Ureter (tissue), 1 donor: ENCODE measurements around the gene ARHGAP33. TPM values are rescaled to one million over a fixed set of nuclear protein-coding genes. Genes with fewer than 3 reads are reported as not detected.

ENCODE experiments used
- DNase-seq: peaks from one replicate; pipeline ENCODE4 v3.0.0-alpha.2; 2020; ENCODE audit warnings: low spot score
- total RNA-seq: library from RNA; stranded (reverse); gene quantifications from one replicate; pipeline ENCODE4 v1.2.4, GENCODE V29; 2023
- donor health status: DM: yes; HTN: yes; CAD: no.

Gene ARHGAP33, protein sequence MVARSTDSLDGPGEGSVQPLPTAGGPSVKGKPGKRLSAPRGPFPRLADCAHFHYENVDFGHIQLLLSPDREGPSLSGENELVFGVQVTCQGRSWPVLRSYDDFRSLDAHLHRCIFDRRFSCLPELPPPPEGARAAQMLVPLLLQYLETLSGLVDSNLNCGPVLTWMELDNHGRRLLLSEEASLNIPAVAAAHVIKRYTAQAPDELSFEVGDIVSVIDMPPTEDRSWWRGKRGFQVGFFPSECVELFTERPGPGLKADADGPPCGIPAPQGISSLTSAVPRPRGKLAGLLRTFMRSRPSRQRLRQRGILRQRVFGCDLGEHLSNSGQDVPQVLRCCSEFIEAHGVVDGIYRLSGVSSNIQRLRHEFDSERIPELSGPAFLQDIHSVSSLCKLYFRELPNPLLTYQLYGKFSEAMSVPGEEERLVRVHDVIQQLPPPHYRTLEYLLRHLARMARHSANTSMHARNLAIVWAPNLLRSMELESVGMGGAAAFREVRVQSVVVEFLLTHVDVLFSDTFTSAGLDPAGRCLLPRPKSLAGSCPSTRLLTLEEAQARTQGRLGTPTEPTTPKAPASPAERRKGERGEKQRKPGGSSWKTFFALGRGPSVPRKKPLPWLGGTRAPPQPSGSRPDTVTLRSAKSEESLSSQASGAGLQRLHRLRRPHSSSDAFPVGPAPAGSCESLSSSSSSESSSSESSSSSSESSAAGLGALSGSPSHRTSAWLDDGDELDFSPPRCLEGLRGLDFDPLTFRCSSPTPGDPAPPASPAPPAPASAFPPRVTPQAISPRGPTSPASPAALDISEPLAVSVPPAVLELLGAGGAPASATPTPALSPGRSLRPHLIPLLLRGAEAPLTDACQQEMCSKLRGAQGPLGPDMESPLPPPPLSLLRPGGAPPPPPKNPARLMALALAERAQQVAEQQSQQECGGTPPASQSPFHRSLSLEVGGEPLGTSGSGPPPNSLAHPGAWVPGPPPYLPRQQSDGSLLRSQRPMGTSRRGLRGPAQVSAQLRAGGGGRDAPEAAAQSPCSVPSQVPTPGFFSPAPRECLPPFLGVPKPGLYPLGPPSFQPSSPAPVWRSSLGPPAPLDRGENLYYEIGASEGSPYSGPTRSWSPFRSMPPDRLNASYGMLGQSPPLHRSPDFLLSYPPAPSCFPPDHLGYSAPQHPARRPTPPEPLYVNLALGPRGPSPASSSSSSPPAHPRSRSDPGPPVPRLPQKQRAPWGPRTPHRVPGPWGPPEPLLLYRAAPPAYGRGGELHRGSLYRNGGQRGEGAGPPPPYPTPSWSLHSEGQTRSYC
- 17.8 TPM for total RNA-seq

DNA sequence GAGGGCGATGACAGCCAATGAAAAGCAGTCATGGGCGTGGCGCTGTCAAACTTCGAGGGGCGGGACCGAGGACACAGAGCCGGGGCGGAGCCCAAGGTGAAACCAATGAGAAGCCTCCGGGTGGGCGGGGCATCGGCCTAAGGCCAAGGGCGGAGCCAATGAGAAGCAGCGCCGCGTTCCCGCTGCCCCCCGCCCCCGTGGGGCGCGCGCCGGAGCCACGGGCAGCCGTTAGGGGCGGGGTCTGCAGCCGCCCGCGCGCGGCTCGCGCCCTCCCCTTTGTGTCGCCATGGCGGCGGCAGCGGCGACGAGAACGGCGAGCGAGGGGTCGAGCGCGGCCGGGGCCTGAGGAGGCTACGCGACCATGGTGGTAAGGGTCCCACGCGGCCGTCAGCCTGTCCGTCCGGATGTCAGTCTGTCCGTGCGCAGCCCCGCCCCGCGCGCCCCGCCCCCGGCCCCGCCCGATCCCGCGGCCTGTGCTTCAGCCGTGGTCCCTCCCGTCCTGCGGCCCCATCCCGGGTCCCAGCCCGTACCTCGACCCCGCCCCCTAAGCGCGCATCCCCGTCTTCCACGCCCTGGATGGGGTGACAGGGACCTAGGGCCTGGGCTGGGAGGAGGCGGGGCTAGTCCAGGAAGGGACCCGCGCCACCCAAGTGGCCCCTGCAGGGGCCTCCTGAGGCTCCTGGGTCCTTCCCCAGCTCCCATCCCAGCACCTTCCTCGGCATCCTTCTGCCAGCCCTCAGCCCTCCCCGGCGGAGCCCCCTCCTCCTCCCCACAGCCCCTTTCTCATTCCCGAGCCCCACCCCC, at the start of gene ARHGAP33:
Gene ARHGAP33, plus strand, starts transcription at position 267 of the 804 bp plus-strand sequence. Its CDS starts 95 bp downstream, at position 362.
- peak; percentile 98 for DNase-seq

DNA sequence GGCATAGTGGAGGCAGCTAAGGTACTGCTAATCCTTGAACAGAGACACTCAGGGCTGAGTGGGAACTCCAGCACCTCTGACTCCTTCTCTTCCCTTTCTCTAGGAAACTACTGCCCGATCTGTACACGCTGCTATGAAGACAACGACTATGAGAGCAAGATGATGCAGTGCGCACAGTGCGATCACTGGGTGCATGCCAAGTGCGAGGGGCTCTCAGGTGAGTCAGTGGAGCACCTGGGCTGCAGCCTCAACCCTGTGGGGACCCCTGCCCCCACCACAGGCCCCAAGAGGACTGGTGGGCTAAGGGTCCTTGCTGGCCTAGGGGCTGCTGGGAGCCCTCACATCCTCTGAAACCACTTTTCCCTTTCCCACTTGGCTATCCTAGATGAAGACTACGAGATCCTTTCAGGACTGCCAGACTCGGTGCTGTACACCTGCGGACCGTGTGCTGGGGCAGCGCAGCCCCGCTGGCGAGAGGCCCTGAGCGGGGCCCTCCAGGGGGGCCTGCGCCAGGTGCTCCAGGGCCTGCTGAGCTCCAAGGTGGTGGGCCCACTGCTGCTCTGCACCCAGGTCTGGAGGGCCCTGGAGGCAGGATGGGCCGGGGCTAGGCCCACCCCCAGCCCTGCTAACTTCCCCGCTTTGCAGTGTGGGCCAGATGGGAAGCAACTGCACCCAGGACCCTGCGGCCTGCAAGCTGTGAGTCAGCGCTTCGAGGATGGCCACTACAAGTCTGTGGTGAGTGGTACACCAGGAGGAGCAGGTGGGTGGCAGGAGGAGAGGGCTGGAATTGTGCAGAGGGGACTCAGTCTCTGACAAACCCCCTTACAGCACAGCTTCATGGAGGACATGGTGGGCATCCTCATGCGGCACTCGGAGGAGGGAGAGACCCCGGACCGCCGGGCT, 48.1 kb upstream of the ARHGAP33 start:
- DNase-seq, result no peak

DNA sequence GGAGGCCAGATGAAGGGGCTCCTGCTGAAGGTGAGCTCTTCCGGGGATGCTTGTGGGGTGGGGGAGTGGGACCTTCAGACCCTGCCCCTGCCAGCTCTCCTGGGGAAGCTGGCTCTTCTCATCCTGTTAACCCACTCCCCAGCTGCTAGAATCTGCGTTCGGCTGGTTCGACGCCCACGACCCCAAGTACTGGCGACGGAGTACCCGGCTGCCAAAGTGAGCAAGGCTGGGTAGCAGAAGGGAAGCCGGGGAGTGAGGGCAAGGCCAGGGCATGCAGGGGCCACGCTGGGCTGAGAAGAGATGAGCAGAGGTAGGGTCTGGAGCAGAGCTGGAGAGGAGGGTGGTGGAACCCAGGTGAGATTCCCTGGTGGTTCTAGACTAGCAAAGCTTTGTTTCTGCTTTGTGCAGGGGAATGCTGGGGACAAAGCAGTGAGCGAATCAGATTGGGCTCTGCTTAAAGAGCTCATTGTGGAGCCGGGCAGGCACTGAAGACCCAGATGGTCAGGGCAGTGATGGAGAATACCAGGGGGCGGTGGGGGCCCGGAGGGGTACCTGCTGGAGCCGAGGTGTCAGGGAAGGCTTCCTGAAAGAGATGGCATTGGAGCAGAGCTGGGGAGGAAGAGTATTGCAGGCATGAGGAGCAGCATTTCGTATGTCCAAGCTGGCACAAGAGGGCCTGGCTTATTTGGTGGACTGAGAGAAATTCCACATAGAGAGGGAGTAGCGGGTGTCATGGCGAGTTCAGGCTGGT, 47.2 kb upstream of the ARHGAP33 start:
- no peak for DNase-seq

DNA sequence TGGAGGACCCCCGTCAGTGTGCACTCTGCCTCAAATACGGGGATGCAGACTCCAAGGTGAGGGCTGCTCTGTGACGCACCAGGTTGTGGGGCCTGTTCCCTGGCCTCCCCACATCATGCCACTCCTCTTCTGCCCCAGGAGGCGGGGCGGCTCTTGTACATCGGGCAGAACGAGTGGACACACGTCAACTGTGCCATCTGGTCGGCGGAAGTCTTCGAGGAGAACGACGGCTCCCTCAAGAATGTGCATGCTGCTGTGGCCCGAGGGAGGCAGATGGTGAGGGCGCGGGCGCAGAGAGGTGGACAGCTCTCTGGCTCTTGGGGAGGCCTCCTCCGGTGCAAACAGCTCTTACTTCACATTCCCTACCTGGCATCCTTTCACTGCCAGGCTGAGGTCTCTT, 46.3 kb upstream of the ARHGAP33 start:
- no peak for DNase-seq

DNA sequence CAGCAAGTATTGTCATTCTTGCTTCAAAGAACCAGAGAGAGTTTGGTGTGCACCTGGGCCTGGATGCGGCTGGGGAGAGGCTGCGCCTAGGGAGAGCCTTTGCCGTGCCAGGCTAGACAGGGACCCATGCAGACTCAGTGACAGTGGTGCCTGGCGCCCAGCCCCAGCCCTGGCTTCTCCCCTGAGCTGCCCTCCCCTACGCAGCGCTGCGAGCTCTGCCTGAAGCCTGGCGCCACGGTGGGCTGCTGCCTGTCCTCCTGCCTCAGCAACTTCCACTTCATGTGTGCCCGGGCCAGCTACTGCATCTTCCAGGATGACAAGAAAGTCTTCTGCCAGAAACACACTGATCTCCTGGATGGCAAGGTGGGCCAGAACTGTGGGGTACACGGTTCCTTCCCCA, 45.6 kb upstream of the ARHGAP33 start:
- no peak for DNase-seq

DNA sequence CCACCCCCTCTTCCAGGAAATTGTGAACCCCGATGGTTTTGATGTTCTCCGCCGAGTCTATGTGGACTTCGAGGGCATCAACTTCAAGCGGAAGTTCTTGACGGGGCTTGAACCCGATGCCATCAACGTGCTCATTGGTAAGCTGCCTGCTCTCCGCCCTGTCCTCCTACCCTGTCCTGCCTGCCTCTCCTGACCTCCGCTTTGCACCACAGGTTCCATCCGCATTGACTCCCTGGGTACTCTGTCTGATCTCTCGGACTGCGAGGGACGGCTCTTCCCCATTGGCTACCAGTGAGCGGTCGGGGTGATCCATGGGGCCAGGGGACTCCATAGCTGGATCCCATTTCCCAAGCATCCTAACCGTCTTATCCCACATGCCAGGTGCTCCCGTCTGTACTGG, 45.0 kb upstream of the ARHGAP33 start:
- DNase-seq, result no peak

DNA sequence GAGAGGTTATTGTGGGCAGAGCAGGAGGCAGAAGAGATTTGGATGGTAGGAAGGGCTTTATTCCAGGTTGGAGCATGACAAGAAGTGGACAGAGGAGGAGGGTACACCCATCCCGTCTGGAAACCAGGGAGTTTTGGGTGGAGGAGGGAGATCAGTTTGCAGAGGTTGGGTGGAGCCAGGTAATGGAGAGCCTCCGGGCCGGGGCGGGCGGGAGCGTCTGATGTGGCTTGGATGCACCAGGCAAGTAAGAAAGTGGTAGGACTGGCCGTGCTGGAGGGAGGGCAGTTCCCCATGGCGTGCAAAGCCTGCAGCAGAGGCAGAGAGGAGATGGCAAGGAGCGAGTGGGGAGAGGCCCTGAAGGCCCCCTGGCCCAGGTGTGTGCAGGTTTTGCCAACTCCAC, 44.0 kb upstream of the ARHGAP33 start:
- no peak for DNase-seq

DNA sequence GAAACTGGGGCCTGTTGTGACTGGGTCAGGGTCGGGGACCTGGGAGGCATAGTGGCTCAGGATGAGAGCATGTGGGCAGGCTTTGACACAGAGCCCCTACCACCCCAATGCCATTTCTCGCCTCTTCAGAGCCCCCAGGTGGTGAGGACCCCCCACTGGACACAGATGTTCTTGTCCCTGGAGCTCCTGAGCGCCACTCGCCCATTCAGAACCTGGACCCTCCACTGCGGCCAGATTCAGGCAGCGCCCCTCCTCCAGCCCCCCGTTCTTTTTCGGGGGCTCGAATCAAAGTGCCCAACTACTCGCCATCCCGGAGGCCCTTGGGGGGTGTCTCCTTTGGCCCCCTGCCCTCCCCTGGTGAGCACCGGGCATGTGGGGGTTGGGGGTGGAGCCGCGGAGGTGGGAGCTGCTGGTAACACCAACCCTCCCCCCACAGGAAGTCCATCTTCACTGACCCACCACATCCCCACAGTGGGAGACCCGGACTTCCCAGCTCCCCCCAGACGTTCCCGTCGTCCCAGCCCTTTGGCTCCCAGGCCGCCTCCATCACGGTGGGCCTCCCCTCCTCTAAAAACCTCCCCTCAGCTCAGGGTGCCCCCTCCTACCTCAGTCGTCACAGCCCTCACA, 43.5 kb upstream of the ARHGAP33 start:
- no peak for DNase-seq

DNA sequence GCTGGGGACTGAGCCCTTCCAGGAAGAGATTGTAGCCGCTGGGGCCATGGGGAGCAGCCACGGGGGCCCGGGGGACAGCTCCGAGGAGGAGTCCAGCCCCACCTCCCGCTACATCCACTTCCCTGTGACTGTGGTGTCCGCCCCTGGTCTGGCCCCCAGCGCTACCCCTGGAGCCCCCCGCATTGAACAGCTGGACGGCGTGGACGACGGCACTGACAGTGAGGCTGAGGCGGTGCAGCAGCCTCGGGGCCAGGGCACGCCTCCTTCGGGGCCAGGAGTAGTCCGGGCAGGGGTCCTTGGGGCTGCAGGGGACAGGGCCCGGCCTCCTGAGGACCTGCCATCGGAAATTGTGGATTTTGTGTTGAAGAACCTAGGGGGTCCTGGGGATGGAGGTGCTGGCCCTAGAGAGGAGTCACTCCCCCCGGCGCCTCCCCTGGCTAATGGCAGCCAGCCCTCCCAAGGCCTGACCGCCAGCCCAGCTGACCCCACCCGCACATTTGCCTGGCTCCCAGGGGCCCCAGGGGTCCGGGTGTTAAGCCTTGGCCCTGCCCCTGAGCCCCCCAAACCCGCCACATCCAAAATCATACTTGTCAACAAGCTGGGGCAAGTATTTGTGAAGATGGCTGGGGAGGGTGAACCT, 42.7 kb upstream of the ARHGAP33 start:
- DNase-seq, result no peak

DNA sequence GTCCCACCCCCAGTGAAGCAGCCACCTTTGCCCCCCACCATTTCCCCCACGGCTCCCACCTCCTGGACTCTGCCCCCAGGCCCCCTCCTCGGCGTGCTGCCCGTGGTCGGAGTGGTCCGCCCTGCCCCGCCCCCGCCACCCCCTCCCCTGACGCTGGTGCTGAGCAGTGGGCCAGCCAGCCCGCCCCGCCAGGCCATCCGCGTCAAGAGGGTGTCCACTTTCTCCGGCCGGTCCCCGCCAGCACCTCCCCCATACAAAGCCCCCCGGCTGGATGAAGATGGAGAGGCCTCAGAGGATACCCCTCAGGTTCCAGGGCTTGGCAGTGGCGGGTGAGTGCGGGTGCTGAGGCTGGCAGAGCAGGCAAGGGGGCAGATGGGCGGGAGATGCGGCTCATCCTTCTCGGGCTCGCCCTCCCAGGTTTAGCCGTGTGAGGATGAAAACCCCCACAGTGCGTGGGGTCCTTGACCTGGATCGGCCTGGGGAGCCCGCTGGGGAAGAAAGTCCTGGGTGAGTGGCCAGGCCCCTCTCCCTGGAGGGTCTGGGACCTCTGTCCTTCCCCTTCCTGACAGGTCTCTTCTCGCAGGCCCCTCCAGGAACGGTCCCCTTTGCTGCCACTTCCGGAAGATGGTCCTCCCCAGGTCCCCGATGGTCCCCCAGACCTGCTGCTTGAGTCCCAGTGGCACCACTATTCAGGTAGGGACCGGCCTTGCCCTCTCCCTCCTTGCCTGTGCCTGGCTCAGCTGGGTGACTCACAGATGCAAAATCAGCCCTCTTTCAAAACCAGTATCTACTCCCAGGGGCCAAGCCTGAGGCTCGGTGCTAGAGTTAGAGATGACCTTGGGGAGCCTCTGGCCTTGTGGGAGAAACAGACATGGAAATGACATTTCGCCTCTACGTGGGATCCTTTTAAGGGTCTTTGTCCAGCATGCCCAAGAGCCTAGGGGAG, 41.9 kb upstream of the ARHGAP33 start:
- DNase-seq, result no peak

DNA sequence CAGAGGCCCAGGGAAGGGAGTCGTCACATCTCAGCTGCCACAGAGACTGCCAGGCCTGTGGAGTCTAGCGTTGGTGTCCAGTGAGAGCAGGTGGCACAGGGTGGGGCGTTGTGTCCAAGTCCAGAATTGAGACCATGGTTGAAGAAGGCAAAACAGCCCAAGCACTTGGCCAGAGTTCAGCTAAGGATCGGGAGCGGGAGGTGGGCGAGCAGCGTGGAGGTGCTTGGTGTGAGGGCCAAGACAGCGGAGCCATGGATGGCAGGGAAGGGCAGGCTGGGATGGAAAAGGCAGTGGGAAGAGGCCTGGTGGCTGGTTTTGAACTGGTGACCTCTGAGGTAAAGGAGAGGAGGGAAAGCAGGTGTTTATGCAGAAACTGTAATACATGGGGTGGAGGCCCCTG, 41.1 kb upstream of the ARHGAP33 start:
- no peak for DNase-seq

DNA sequence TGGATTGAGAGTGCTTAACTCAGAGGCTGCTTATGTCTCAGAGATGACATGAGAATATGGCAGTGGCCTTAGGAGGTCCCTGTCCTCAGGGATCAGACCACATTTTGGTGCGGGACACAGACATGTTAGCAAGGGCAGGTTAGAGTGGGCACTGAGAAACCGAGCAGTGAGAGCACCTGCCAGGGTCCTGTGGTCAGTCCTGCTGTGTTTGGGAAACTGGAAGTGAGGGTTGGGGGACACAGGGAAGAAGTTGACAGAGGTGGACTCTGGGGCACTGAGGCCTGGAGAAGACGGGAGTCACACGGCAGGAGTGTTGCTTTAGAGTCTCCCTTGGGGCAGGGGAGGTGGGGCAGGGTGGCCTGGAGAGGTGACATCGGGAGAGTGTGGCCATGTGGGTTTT, 40.5 kb upstream of the ARHGAP33 start:
- no peak for DNase-seq

DNA sequence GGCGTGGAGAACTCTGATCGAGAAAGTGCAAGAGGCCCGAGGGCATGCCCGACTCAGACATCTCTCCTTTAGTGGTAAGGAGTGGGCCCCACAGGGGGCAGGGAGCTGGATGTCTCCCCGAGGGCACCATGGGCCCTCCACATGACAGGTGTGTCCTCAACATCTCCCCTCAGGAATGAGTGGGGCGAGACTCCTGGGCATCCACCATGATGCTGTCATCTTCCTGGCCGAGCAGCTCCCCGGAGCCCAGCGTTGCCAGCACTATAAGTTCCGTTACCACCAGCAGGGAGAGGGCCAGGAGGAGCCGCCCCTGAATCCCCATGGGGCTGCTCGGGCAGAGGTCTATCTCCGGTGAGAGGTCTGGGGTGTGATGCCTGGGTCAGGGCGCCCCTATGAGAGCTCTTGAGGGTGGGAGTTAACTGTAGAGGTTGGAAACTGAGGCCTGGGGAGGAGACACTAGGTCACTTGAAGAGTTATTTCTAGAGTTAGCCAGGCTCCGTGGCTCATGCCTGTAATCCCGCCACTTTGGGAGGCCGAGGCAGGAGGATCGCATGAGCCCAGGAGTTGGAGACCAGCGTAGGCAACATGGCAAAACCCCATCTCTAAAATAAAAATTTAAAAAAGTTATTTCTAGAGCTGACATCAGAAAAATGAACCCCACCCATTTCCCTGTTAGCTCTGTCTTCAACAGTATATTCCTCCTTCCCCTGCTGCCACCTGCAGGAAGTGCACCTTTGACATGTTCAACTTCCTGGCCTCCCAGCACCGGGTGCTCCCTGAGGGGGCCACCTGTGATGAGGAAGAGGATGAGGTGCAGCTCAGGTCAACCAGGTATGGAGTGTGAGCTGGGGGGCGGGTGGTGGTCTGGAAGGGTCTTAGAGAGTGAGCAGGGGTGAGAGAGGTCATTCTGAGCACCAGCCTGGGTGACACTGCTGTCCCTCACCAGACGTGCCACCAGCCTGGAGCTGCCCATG, 38.2 kb upstream of the ARHGAP33 start:
- no peak for DNase-seq

DNA sequence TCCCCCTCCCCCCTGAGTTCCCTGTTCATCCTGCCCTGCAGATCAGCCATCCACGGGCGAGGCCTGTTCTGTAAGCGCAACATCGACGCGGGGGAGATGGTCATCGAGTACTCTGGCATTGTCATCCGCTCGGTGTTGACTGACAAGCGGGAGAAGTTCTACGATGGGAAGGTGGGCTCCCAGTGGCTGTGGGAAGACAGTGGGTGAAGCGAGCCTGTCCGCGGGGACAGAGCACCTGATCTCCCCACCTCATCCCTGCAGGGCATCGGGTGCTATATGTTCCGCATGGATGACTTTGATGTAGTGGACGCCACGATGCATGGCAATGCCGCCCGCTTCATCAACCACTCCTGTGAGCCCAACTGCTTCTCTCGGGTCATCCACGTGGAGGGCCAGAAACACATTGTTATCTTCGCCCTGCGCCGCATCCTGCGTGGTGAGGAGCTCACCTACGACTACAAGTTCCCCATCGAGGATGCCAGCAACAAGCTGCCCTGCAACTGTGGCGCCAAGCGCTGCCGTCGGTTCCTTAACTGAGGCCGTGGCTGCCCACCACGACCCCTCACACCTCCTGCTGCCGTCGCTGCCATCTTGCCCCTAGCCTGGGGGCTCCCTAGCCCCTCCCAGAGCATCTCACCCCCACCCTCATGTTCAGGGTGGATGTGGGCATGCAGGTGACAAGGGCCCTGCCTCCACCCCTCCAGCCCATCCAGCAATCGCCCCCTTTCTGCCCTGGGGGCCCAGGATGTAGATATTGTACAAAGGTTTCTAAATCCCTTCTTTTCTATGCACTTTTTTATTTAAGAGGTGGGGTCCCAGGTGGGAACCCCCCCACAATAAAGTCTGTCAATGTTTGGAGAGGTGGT, 37.1 kb upstream of the ARHGAP33 start:
- DNase-seq, result no peak

DNA sequence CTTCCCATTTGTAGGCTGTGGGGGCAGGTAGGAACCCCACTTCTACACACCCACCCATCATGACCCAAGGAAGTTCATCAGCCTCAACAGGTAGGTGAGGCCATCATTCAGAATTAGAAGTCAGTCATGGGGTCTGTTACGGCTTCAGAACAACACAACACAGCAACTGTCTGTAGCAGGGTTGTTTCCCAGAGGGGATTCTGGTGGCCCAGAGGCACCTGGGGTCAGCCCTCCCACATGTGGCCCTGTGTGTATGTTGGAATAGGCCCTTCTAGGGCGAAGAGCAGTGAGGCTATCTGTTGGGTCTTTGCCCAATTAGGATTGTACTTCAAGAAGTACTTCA, 36.5 kb upstream of the ARHGAP33 start:
- no peak for DNase-seq
